Measurements from ENCODE around the gene TM4SF4.

- TF ChIP-seq, protein P1, sequence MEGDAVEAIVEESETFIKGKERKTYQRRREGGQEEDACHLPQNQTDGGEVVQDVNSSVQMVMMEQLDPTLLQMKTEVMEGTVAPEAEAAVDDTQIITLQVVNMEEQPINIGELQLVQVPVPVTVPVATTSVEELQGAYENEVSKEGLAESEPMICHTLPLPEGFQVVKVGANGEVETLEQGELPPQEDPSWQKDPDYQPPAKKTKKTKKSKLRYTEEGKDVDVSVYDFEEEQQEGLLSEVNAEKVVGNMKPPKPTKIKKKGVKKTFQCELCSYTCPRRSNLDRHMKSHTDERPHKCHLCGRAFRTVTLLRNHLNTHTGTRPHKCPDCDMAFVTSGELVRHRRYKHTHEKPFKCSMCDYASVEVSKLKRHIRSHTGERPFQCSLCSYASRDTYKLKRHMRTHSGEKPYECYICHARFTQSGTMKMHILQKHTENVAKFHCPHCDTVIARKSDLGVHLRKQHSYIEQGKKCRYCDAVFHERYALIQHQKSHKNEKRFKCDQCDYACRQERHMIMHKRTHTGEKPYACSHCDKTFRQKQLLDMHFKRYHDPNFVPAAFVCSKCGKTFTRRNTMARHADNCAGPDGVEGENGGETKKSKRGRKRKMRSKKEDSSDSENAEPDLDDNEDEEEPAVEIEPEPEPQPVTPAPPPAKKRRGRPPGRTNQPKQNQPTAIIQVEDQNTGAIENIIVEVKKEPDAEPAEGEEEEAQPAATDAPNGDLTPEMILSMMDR (IDR thresholded peaks at IDR 0.05; ENCODE audit: control extremely low read depth in 1 of 3, insufficient read depth in 1 of 3, low read depth in 1 of 3, low read length in 3 of 3): peak; percentile 90 to 95 (median 92)
- TF ChIP-seq BACH1 (IDR thresholded peaks at IDR 0.05; ENCODE audit: low read length) (no peak; the same call in 1 of the 2 replicates), RFX5 (IDR thresholded peaks at IDR 0.05; ENCODE audit: borderline replicate concordance, low read depth, low read length) (no peak), YY1 (IDR thresholded peaks at IDR 0.05; ENCODE audit: low read depth, low read length) (no peak), CEBPB (IDR thresholded peaks at IDR 0.05; ENCODE audit: low read depth, low read length) (no peak), TBP (IDR thresholded peaks at IDR 0.05; ENCODE audit: low read depth, low read length) (no peak), POLR2AphosphoS5 (IDR thresholded peaks at IDR 0.05; ENCODE audit: low read depth, low read length) (no peak), EZH2 (IDR thresholded peaks at IDR 0.05; ENCODE audit: low read depth, low read length, severe bottlenecking) (no peak)
- TF ChIP-seq, protein P2, sequence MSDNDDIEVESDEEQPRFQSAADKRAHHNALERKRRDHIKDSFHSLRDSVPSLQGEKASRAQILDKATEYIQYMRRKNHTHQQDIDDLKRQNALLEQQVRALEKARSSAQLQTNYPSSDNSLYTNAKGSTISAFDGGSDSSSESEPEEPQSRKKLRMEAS (IDR thresholded peaks at IDR 0.05): no peak
Observed at GRCh38 chr3:149480326-149481017, 6.0 kb downstream of the TM4SF4 start.

Data from H1 (cell line).